GM06990 (cell line): ENCODE results near the gene MSI2.

Source experiments
- DNase-seq: peaks from one replicate; pipeline ENCODE4 v3.0.0-alpha.2; 2011; ENCODE audit not compliant: insufficient read length; ENCODE audit errors: extremely low read depth
- H3K27me3 ChIP-seq: replicated peaks from 2 replicates; pipeline ENCODE4 v1.6.0; 2011; ENCODE audit warnings: low read length; ENCODE audit not compliant: control insufficient read depth, insufficient read depth
- H3K36me3 ChIP-seq: 2 replicates; pipeline ENCODE4 v1.5.1; 2011; ENCODE audit warnings: low read length; ENCODE audit not compliant: control insufficient read depth, insufficient read depth
- H3K4me3 ChIP-seq: replicated peaks from 2 replicates; pipeline ENCODE4 v1.5.1; 2011; ENCODE audit warnings: low read depth, mild to moderate bottlenecking, control low read depth, low read length
- CTCF ChIP-seq: IDR thresholded peaks from 2 replicates; pipeline ENCODE4 v1.5.1; 2011; ENCODE audit warnings: low read length, control low read depth, mild to moderate bottlenecking, inconsistent platforms; ENCODE audit not compliant: insufficient read depth, poor library complexity, severe bottlenecking

The MSI2 gene

GRCh38 chr17:57481910-57482391, 225.6 kb downstream of the MSI2 start:
- H3K36me3 ChIP-seq = no peaks in the 10 kb centered on the region; the same call in none of the 2 replicates
- DNase-seq = no peak
- no peaks in the 10 kb centered on the region for H3K27me3 ChIP-seq
- no peak for TF ChIP-seq CTCF
- no peak overlapping the region for H3K4me3 ChIP-seq

GRCh38 chr17:57482657-57483056, 226.3 kb downstream of the MSI2 start:
- DNase-seq = no peak

GRCh38 chr17:57484081-57484666, 227.9 kb downstream of the MSI2 start:
- no peak for TF ChIP-seq CTCF
- DNase-seq = no peak
- H3K4me3 ChIP-seq = no peak overlapping the region

More at GRCh38 chr17:57482657-57483056, 226.3 kb downstream of the MSI2 start:
- no peaks in the 10 kb centered on the region for H3K27me3 ChIP-seq
- no peaks in the 10 kb centered on the region; the same call in none of the 2 replicates for H3K36me3 ChIP-seq
- no peak overlapping the region for H3K4me3 ChIP-seq
- no peak for TF ChIP-seq CTCF

GRCh38 chr17:57484826-57485565, 228.7 kb downstream of the MSI2 start:
- DNase-seq = no peak
- H3K4me3 ChIP-seq = no peak overlapping the region
- H3K36me3 ChIP-seq = no peaks in the 10 kb centered on the region
- TF ChIP-seq CTCF = no peak
- H3K27me3 ChIP-seq = no peaks in the 10 kb centered on the region

More at GRCh38 chr17:57484081-57484666, 227.9 kb downstream of the MSI2 start:
- Histone ChIP-seq H3K27me3 (no peaks in the 10 kb centered on the region), H3K36me3 (no peaks in the 10 kb centered on the region)

GRCh38 chr17:57485566-57485865, 229.2 kb downstream of the MSI2 start:
- DNase-seq = no peak
- Histone ChIP-seq H3K4me3 (no peak overlapping the region), H3K36me3 (no peaks in the 10 kb centered on the region), H3K27me3 (no peaks in the 10 kb centered on the region)
- no peak for TF ChIP-seq CTCF
